HUES48 (cell line): ENCODE measurements around the gene C17orf107.
"Not testable (repeated sequence)": the region's sequence is repeated elsewhere in the genome, so short reads cannot be mapped to it uniquely, and the experiment has no call there.

Experiments
- H3K27ac ChIP-seq: one replicate; pipeline ENCODE4 v1.7.0; 2013; ENCODE audit warnings: low read depth, low read length, inconsistent platforms
- H3K27me3 ChIP-seq: 2 replicates; pipeline ENCODE4 v1.6.1; 2013; ENCODE audit warnings: mild to moderate bottlenecking, low read length; ENCODE audit not compliant: control insufficient read depth, insufficient read depth
- H3K36me3 ChIP-seq: 2 replicates; pipeline ENCODE4 v1.6.1; 2013; ENCODE audit warnings: low read length; ENCODE audit not compliant: control insufficient read depth, insufficient read depth
- H3K4me1 ChIP-seq: 2 replicates; pipeline ENCODE4 v1.6.1; 2013; ENCODE audit warnings: mild to moderate bottlenecking, low read length; ENCODE audit not compliant: control insufficient read depth, insufficient read depth
- H3K4me3 ChIP-seq: 2 replicates; pipeline ENCODE4 v1.5.1; 2013; ENCODE audit warnings: mild to moderate bottlenecking, low read depth, low read length
- H3K9ac ChIP-seq: 2 replicates; pipeline ENCODE4 v1.6.1; 2013; ENCODE audit warnings: mild to moderate bottlenecking, low read depth, low read length, moderate library complexity
- H3K9me3 ChIP-seq: 2 replicates; pipeline ENCODE4 v1.6.1; 2013; ENCODE audit warnings: low read length; ENCODE audit not compliant: control insufficient read depth, insufficient read depth

C17orf107 gene

GRCh38 chr17:4899341-4900230 lies at the start of gene C17orf107:
TSS of gene C17orf107 (plus strand) at chr17:4899536. CDS start at chr17:4899763, 227 bp downstream.
- Histone ChIP-seq H3K27ac (no peak within 1 kb of the TSS), H3K9me3 (no peaks in the 10 kb centered on the region), H3K4me1 (peaks cover 7% of the 10 kb centered on the region), H3K9ac (peak within 1 kb of the TSS; percentile 37), H3K36me3 (peaks cover 27% of the 10 kb centered on the region), H3K27me3 (no peaks in the 10 kb centered on the region), H3K4me3 (peak within 1 kb of the TSS; percentile 65)

GRCh38 chr17:4850246-4850645 lies 49.1 kb upstream of the C17orf107 start:
- no peaks in the 10 kb centered on the region for H3K36me3 ChIP-seq
- no peaks in the 10 kb centered on the region for H3K9me3 ChIP-seq
- H3K9ac ChIP-seq: no peak overlapping the region
- peaks cover 42% of the 10 kb centered on the region for H3K4me1 ChIP-seq
- H3K27ac ChIP-seq: peak overlapping the region; percentile 97
- no peak overlapping the region for H3K4me3 ChIP-seq
- no peaks in the 10 kb centered on the region for H3K27me3 ChIP-seq

- peaks cover 42% of the 10 kb centered on the region for H3K4me1 ChIP-seq
- H3K36me3 ChIP-seq: no peaks in the 10 kb centered on the region
- no peaks in the 10 kb centered on the region for H3K9me3 ChIP-seq
- no peak overlapping the region for H3K27ac ChIP-seq
- H3K27me3 ChIP-seq: no peaks in the 10 kb centered on the region
- no peak overlapping the region for H3K4me3 ChIP-seq
- no peak overlapping the region for H3K9ac ChIP-seq
Observed at GRCh38 chr17:4851084-4851483, 48.3 kb upstream of the C17orf107 start.

- Histone ChIP-seq H3K4me1 (peaks cover 46% of the 10 kb centered on the region), H3K27ac (no peak overlapping the region), H3K4me3 (no peak overlapping the region), H3K27me3 (no peaks in the 10 kb centered on the region), H3K36me3 (no peaks in the 10 kb centered on the region), H3K9ac (no peak overlapping the region), H3K9me3 (no peaks in the 10 kb centered on the region)
Observed at GRCh38 chr17:4852567-4853207, 46.6 kb upstream of the C17orf107 start.

GRCh38 chr17:4853208-4853671 lies 46.1 kb upstream of the C17orf107 start:
- no peaks in the 10 kb centered on the region for H3K36me3 ChIP-seq
- H3K27me3 ChIP-seq: no peaks in the 10 kb centered on the region
- H3K4me3 ChIP-seq: no peak overlapping the region
- peaks cover 49% of the 10 kb centered on the region for H3K4me1 ChIP-seq
- H3K9me3 ChIP-seq: no peaks in the 10 kb centered on the region
- no peak overlapping the region for H3K27ac ChIP-seq
- no peak overlapping the region for H3K9ac ChIP-seq

- no peak overlapping the region for H3K9ac ChIP-seq
- H3K27me3 ChIP-seq: no peaks in the 10 kb centered on the region
- H3K4me1 ChIP-seq: peaks cover 51% of the 10 kb centered on the region
- peak overlapping the region; percentile 51 for H3K27ac ChIP-seq
- no peaks in the 10 kb centered on the region for H3K9me3 ChIP-seq
- no peak overlapping the region for H3K4me3 ChIP-seq
- no peaks in the 10 kb centered on the region for H3K36me3 ChIP-seq
Observed at GRCh38 chr17:4854111-4854681, 45.1 kb upstream of the C17orf107 start.

- Histone ChIP-seq H3K4me1 (peaks cover 49% of the 10 kb centered on the region), H3K9ac (no peak overlapping the region), H3K9me3 (no peaks in the 10 kb centered on the region), H3K27ac (no peak overlapping the region), H3K27me3 (no peaks in the 10 kb centered on the region), H3K4me3 (no peak overlapping the region), H3K36me3 (peaks cover 5% of the 10 kb centered on the region; the same call in 1 of the 2 replicates)
Observed at GRCh38 chr17:4856271-4856936, 42.9 kb upstream of the C17orf107 start.

- no peak overlapping the region for H3K9ac ChIP-seq
- no peaks in the 10 kb centered on the region for H3K27me3 ChIP-seq
- H3K27ac ChIP-seq: no peak overlapping the region
- H3K4me3 ChIP-seq: no peak overlapping the region
- peaks cover 49% of the 10 kb centered on the region for H3K4me1 ChIP-seq
- H3K36me3 ChIP-seq: peaks cover 5% of the 10 kb centered on the region; the same call in 1 of the 2 replicates
- H3K9me3 ChIP-seq: no peaks in the 10 kb centered on the region
Observed at GRCh38 chr17:4856937-4857314, 42.4 kb upstream of the C17orf107 start.

GRCh38 chr17:4857347-4857746 lies 42.0 kb upstream of the C17orf107 start:
- Histone ChIP-seq H3K4me1 (peaks cover 49% of the 10 kb centered on the region), H3K4me3 (0 out of 2 replicates have a peak overlapping the region, but pooled peaks have one; percentile 10), H3K27ac (peak overlapping the region; percentile 84)
- not testable (repeated sequence) for H3K9me3 ChIP-seq, H3K36me3 ChIP-seq, H3K9ac ChIP-seq, H3K27me3 ChIP-seq

- Histone ChIP-seq H3K27me3 (no peaks in the 10 kb centered on the region), H3K4me3 (0 out of 2 replicates have a peak overlapping the region, but pooled peaks have one; percentile 14), H3K4me1 (peaks cover 49% of the 10 kb centered on the region), H3K9me3 (no peaks in the 10 kb centered on the region), H3K36me3 (peaks cover 5% of the 10 kb centered on the region; the same call in 1 of the 2 replicates), H3K27ac (peak overlapping the region; percentile 84), H3K9ac (no peak overlapping the region)
Observed at GRCh38 chr17:4858068-4858881, 41.1 kb upstream of the C17orf107 start.
